GM18505 (cell line): ENCODE measurements around the gene ADM2.

ENCODE experiments used
- ATAC-seq: cut with Tn5 transposase; IDR thresholded peaks from one replicate; pipeline ENCODE4 v1.9.1; 2021; ENCODE audit not compliant: unreplicated experiment
- POLR2A ChIP-seq: IDR thresholded peaks from 4 replicates; pipeline ENCODE4 v1.6.1; 2011; ENCODE audit warnings: borderline replicate concordance; ENCODE audit not compliant: insufficient read depth, insufficient read length; ENCODE audit errors: extremely low read depth

Gene ADM2

GRCh38 chr22:50440544-50441249 is 40.6 kb upstream of the ADM2 start:
- ATAC-seq, result no peak
- TF ChIP-seq POLR2A, result no peak

GRCh38 chr22:50441428-50441993 is 39.8 kb upstream of the ADM2 start:
- no peak for TF ChIP-seq POLR2A
- no peak for ATAC-seq

GRCh38 chr22:50443197-50443596 is 38.1 kb upstream of the ADM2 start:
- no peak for ATAC-seq
- TF ChIP-seq POLR2A, result no peak

- no peak for ATAC-seq
Observed at GRCh38 chr22:50443801-50444625, 37.3 kb upstream of the ADM2 start.

GRCh38 chr22:50444663-50445062 is 36.7 kb upstream of the ADM2 start:
- TF ChIP-seq POLR2A, result no peak
- ATAC-seq, result no peak

More at GRCh38 chr22:50443801-50444625, 37.3 kb upstream of the ADM2 start:
- TF ChIP-seq POLR2A, result no peak

GRCh38 chr22:50445071-50445879 is 36.1 kb upstream of the ADM2 start:
- ATAC-seq, result no peak
- TF ChIP-seq POLR2A, result no peak

GRCh38 chr22:50445880-50446707 is 35.2 kb upstream of the ADM2 start:
- TF ChIP-seq POLR2A, result no peak
- no peak for ATAC-seq

- no peak for TF ChIP-seq POLR2A
- no peak for ATAC-seq
Observed at GRCh38 chr22:50446708-50447575, 34.4 kb upstream of the ADM2 start.

- no peak for TF ChIP-seq POLR2A
- ATAC-seq, result no peak
Observed at GRCh38 chr22:50447576-50448551, 33.5 kb upstream of the ADM2 start.

- ATAC-seq, result no peak
- no peak for TF ChIP-seq POLR2A
Observed at GRCh38 chr22:50452649-50453048, 28.7 kb upstream of the ADM2 start.
